Gastrocnemius medialis (tissue), 4 donors: ENCODE measurements around the gene AMN. TPM values are rescaled to one million over a fixed set of nuclear protein-coding genes. Genes with fewer than 3 reads are reported as not detected.
A peak's percentile ranks its signal among the peaks of the same experiment; 100 is the strongest.

Experiments
- ATAC-seq, 2 donors: fragments of 150-250 bp; one replicate each; pipeline ENCODE4 v1.9.1; 2016
- DNase-seq, 2 donors: peaks; one replicate each; pipeline ENCODE4 v3.0.0-alpha.2; 2019
- H3K27ac ChIP-seq, 4 donors: fragments of 200-600 bp; sonication (generic); 1 replicate in 1 of 4; 2 replicates in 3 of 4; pipeline ENCODE4 v1.5.1; 2016 to 2018; ENCODE audit warnings: mild to moderate bottlenecking in 2 of 4, moderate library complexity in 1 of 4
- H3K27me3 ChIP-seq, 3 donors: fragments of 200-600 bp; sonication (generic) in 2 of 3; 1 replicate in 1 of 3; 2 replicates in 2 of 3; pipeline versions ENCODE4 v1.5.1 to v1.6.0; 2016 to 2019; ENCODE audit warnings: mild to moderate bottlenecking in 1 of 3, moderate library complexity in 1 of 3
- H3K36me3 ChIP-seq, 2 donors: fragments of 200-600 bp; sonication (generic) in 1 of 2; one replicate each; pipeline ENCODE4 v1.5.1; 2017 to 2018
- H3K4me1 ChIP-seq, 2 donors: fragments of 200-600 bp; sonication (generic) in 1 of 2; one replicate each; pipeline ENCODE4 v1.5.1; 2016 to 2017; ENCODE audit warnings: mild to moderate bottlenecking in 2 of 2
- H3K4me3 ChIP-seq, 4 donors: fragments of 200-600 bp; sonication (generic) in 3 of 4; 1 replicate in 1 of 4; 2 replicates in 3 of 4; pipeline ENCODE4 v1.5.1; 2016 to 2019; ENCODE audit warnings: mild to moderate bottlenecking in 2 of 4
- H3K9me3 ChIP-seq, 3 donors: fragments of 200-600 bp; sonication (generic) in 2 of 3; 1 replicate in 1 of 3; 2 replicates in 2 of 3; pipeline ENCODE4 v1.5.1; 2016 to 2019
- CTCF ChIP-seq, 5 experiments: fragments of 450-650 bp in 3 of 5; fragments of 200-600 bp in 2 of 5; sonication (generic) in 2 of 5; IDR thresholded peaks in 4 of 5; conservative IDR thresholded peaks in 1 of 5; 1 replicate in 4 of 5; 2 replicates in 1 of 5; pipeline ENCODE4 v1.5.1; 2016 to 2019; ENCODE audit warnings: antibody characterized with exemption in 5 of 5, mild to moderate bottlenecking in 3 of 5, moderate library complexity in 3 of 5
- POLR2A ChIP-seq, 2 donors: fragments of 450-650 bp; IDR thresholded peaks; one replicate each; pipeline ENCODE4 v1.6.1; 2017; ENCODE audit warnings: antibody characterized with exemption in 2 of 2, mild to moderate bottlenecking in 2 of 2, moderate library complexity in 2 of 2
- in situ Hi-C, 4 donors: fragments of 200-750 bp; cut with MboI; loops; one replicate each; pipeline versions ENCODE4 v1.15.0 to v1.8.0; 2017; ENCODE audit warnings: low sequenced_read_pairs in 4 of 4
- intact Hi-C: fragments of 100-400 bp; cut with DNase I; formaldehyde crosslinking; loops from one replicate; pipeline ENCODE4 v1.15.1; 2023; ENCODE audit warnings: low total_unique reads
- total RNA-seq, 4 donors: library from RNA; depleted of rRNA; stranded (reverse); fragments of >200 nt; gene quantifications; one replicate each; pipeline versions ENCODE4 v1.1.0 to v1.2.3, GENCODE V29; 2016

AMN gene
- total RNA-seq, 4 donors from 2014 or later: 0.42 to 4.3 TPM; not detected in 2

- no peak for TF ChIP-seq CTCF (IDR thresholded peaks at IDR 0.05 in 4 of 5, conservative IDR thresholded peaks at IDR 0.05 in 1 of 5)
- TF ChIP-seq POLR2A (IDR thresholded peaks at IDR 0.05): no peak
- in situ Hi-C loops: no loop called here
- DNase-seq (no peak), ATAC-seq (no peak)
- Histone ChIP-seq H3K9me3 (no peaks in the 10 kb centered on the region), H3K27ac (no peak overlapping the region), H3K27me3 (peaks cover 39 to 49% (median 45%) of the 10 kb centered on the region in 3 donors), H3K36me3 (peaks cover 0 to 11% of the 10 kb centered on the region in 2 donors), H3K4me1 (peaks cover 14 to 17% of the 10 kb centered on the region in 2 donors), H3K4me3 (peak overlapping the region; percentile 34 to 61 (median 52))
- intact Hi-C loops: no loop called here
These were observed 7.0 kb downstream of the AMN start for GRCh38 chr14:102929241-102930137.

- intact Hi-C loops: no loop called here
- peaks cover 14 to 17% of the 10 kb centered on the region in 2 donors for H3K4me1 ChIP-seq
- H3K36me3 ChIP-seq: peaks cover 0 to 11% of the 10 kb centered on the region in 2 donors
- peak overlapping the region in 2 of 4 donors; percentile 53 to 61 for H3K4me3 ChIP-seq
- H3K27ac ChIP-seq: no peak overlapping the region
- H3K27me3 ChIP-seq: peaks cover 37 to 43% (median 41%) of the 10 kb centered on the region in 3 donors
- no peak for DNase-seq
- TF ChIP-seq POLR2A (IDR thresholded peaks at IDR 0.05) (no peak), CTCF (IDR thresholded peaks at IDR 0.05 in 4 of 5, conservative IDR thresholded peaks at IDR 0.05 in 1 of 5) (no peak)
- no peak for ATAC-seq
- in situ Hi-C loops: no loop called here
- H3K9me3 ChIP-seq: no peaks in the 10 kb centered on the region
These were observed 7.8 kb downstream of the AMN start for GRCh38 chr14:102930138-102930752.

GRCh38 chr14:102930753-102931579 is 8.5 kb downstream of the AMN start:
- TF ChIP-seq POLR2A (IDR thresholded peaks at IDR 0.05) (no peak), CTCF (IDR thresholded peaks at IDR 0.05 in 4 of 5, conservative IDR thresholded peaks at IDR 0.05 in 1 of 5) (no peak)
- no peak overlapping the region for H3K4me3 ChIP-seq
- H3K27ac ChIP-seq: no peak overlapping the region
- peaks cover 0 to 11% of the 10 kb centered on the region in 2 donors for H3K36me3 ChIP-seq
- peaks cover 14 to 17% of the 10 kb centered on the region in 2 donors for H3K4me1 ChIP-seq
- ATAC-seq (no peak), DNase-seq (no peak)
- peaks cover 36 to 38% (median 37%) of the 10 kb centered on the region in 3 donors for H3K27me3 ChIP-seq
- intact Hi-C loops: no loop called here
- in situ Hi-C loops: no loop called here
- no peaks in the 10 kb centered on the region for H3K9me3 ChIP-seq

- intact Hi-C loops: no loop called here
- peaks cover 14 to 17% of the 10 kb centered on the region in 2 donors for H3K4me1 ChIP-seq
- no peaks in the 10 kb centered on the region for H3K9me3 ChIP-seq
- TF ChIP-seq CTCF (IDR thresholded peaks at IDR 0.05 in 4 of 5, conservative IDR thresholded peaks at IDR 0.05 in 1 of 5): no peak
- no peak for TF ChIP-seq POLR2A (IDR thresholded peaks at IDR 0.05)
- DNase-seq: no peak
- H3K27ac ChIP-seq: no peak overlapping the region
- H3K27me3 ChIP-seq: peaks cover 34 to 37% (median 35%) of the 10 kb centered on the region in 3 donors
- H3K36me3 ChIP-seq: peaks cover 0 to 11% of the 10 kb centered on the region in 2 donors
- no peak overlapping the region for H3K4me3 ChIP-seq
- in situ Hi-C loops: no loop called here
- no peak for ATAC-seq
These were observed 9.3 kb downstream of the AMN start for GRCh38 chr14:102931580-102932285.
